D721Med (cell line): ENCODE data around the gene CPN2.

ENCODE experiments used
- DNase-seq: peaks from one replicate; pipeline ENCODE4 v3.0.0; 2011; ENCODE audit warnings: low spot score; ENCODE audit not compliant: insufficient read length
- FAIRE-seq: peaks from 2 replicates; lab custom pipeline; 2011; peaks lifted over from hg19 to GRCh38; lab: Jason Lieb, UNC
- TF ChIP-seq, protein P1 (sequence below): IDR thresholded peaks from 2 replicates; pipeline ENCODE4 v1.5.1; 2012; ENCODE audit warnings: mild to moderate bottlenecking, control low read depth; ENCODE audit not compliant: insufficient read depth; ENCODE audit errors: missing control alignments

Gene CPN2

DNA sequence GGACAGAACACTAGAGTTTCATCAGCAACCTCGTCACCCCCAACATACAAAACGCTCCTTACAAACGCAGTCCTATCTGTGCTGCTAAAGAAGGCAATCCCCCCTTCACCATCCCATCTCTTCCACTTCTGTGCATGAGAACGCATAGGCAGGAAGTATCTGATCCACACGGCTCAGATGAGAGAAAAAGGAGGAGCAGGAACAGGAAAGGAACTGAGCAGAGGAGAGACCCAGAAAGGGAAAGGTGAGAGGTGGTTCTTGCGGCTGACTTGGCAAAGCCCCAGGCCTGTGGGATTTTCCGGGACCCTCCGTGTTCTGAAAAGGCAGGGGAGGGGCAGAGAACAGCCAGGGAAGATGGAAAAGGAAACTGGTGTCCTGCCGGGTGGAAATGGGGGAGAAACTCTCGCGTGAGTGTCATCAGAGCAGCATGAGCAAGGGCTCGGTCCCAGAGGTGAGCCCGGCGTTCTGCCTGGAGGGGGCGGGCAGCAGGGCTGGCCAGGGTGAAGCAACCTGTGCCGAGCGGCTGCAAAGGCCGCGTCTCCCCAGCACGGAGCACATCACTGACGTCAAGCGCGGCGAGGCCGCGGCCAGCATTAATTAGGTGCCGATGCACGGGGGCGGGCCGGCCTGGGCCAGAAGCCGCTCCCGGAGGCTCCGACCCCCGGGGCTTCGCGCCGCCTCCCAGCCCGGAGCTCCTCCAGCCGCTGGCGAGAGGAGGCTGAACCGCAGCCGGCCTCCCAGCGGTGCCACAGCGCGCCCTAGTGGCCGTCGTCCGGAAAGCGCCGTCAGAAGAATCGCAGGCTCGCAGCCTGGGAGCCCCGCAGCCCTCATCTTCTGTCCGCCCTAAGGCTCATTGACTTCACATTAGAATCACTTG lies 35.8 kb downstream of the CPN2 start:
- DNase-seq (peak; percentile 89), FAIRE-seq (no peak)
- TF ChIP-seq, protein P1, sequence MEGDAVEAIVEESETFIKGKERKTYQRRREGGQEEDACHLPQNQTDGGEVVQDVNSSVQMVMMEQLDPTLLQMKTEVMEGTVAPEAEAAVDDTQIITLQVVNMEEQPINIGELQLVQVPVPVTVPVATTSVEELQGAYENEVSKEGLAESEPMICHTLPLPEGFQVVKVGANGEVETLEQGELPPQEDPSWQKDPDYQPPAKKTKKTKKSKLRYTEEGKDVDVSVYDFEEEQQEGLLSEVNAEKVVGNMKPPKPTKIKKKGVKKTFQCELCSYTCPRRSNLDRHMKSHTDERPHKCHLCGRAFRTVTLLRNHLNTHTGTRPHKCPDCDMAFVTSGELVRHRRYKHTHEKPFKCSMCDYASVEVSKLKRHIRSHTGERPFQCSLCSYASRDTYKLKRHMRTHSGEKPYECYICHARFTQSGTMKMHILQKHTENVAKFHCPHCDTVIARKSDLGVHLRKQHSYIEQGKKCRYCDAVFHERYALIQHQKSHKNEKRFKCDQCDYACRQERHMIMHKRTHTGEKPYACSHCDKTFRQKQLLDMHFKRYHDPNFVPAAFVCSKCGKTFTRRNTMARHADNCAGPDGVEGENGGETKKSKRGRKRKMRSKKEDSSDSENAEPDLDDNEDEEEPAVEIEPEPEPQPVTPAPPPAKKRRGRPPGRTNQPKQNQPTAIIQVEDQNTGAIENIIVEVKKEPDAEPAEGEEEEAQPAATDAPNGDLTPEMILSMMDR: peak; percentile 89

GRCh38 chr3:194314388-194315068 lies 36.6 kb downstream of the CPN2 start:
- FAIRE-seq (no peak), DNase-seq (no peak)
- TF ChIP-seq, protein P1: no peak

- FAIRE-seq (no peak), DNase-seq (no peak)
- TF ChIP-seq, protein P1: no peak
Measured at GRCh38 chr3:194313560-194314387, 37.4 kb downstream of the CPN2 start.

GRCh38 chr3:194312743-194313281 lies 38.3 kb downstream of the CPN2 start:
- FAIRE-seq: no peak
- no peak for DNase-seq
- TF ChIP-seq, protein P1: no peak

DNA sequence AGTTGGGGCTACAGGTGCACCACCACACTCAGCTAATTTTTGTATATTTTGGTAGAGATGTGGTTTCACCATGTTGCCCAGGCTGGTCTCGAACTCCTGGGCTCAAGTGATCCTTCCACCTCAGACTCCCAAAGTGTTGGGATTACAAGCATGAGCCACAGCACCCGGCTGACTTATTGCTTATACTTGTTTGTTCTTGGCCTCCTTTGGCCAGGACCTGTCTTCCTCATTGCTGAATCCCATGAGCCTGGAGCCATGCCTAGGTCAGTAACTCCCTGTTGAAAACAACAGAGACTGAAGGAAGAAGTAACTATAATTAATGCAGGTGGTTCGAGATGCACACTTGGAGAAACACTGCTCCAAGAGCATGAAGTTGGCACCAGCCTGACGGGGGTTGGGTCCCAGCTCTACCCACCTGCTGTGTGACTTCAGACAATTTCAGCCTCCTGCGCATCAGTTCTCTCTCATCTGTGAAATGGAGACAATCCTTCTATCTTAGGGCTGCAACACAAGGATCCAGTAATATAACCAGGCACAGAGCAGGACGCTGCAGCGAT lies 38.9 kb downstream of the CPN2 start:
- no peak for FAIRE-seq
- no peak for DNase-seq
- TF ChIP-seq, protein P1: no peak

DNA sequence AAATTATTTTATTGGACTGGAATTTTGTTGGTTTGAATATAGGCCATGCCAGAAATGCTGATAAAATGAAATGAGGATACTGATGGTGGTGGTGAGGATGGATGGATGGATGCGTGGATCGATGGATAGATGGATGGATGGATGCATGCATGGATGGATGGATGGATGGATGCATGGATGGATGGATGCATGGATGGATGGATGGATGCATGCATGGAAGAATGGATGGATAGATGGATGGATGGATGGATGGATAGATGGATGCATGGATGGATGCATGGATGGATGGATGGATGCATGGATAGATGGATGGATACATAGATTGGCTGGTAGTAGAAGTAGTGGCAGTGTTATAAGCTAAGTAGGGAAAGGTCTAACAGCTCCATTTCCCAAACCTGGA lies 40.1 kb downstream of the CPN2 start:
- TF ChIP-seq, protein P1: no peak
- no peak for DNase-seq
- FAIRE-seq: no peak
